K562 (cell line): ENCODE results near the gene ELK4. TPM values are rescaled to one million over a fixed set of nuclear protein-coding genes. Genes with fewer than 3 reads are reported as not detected.
A peak's percentile ranks its signal among the peaks of the same experiment; 100 is the strongest.

ENCODE experiments used
- ATAC-seq: fragments of 200-7000 bp; cut with Tn5 transposase; 3 replicates; pipeline ENCODE4 v1.9.1; 2020; ENCODE audit warnings: moderate library complexity
- BruUV-seq: library from RNA; stranded (reverse); fragments of 400-500 nt; replicated peaks from 2 replicates; lab custom pipeline; 2021; lab: Mats Ljungman, UMichigan
- CTCF ChIA-PET: fragments of 300-600 bp; formaldehyde crosslinking; extraction: SDS; loops from one replicate; lab custom pipeline; 2021; ENCODE audit warnings: low intra/inter-chr PET ratio; lab: Yijun Ruan, JAX
- POLR2A ChIA-PET: fragments of 300-600, 350-650 bp; sonication (Branson Sonifier 250); formaldehyde crosslinking; extraction: SDS; loops from one replicate; lab custom pipeline; 2021; ENCODE audit warnings: antibody characterized with exemption, inconsistent platforms; lab: Yijun Ruan, JAX
- DNase-seq, 4 experiments: peaks; one replicate each; pipeline versions ENCODE4 v3.0.0 to v3.0.0-alpha.2; 2011 to 2018; ENCODE audit warnings: low spot score in 3 of 4, mixed read lengths in 3 of 4; ENCODE audit errors: extremely low read depth in 1 of 4
- FAIRE-seq: peaks from 2 replicates; lab custom pipeline; 2011; peaks lifted over from hg19 to GRCh38; lab: Jason Lieb, UNC
- H2AFZ ChIP-seq: 2 replicates; pipeline ENCODE4 v1.6.0; 2011; ENCODE audit warnings: low read depth, low read length, control low read depth, inconsistent platforms
- H3K27ac ChIP-seq: fragments of 200-600 bp; 3 replicates; pipeline ENCODE4 v1.8.0; 2011; ENCODE audit warnings: low read depth, mild to moderate bottlenecking, control low read depth, inconsistent platforms, low read length, moderate library complexity, mixed read lengths; ENCODE audit errors: extremely low read depth
- H3K27me3 ChIP-seq, 2 experiments: fragments of 300-600 bp in 1 of 2; 2 replicates in 1 of 2; 3 replicates in 1 of 2; pipeline versions ENCODE4 v1.6.0 to v1.8.0; 2011; ENCODE audit warnings: inconsistent platforms in 2 of 2, low read length in 2 of 2, mild to moderate bottlenecking in 1 of 2, mixed read lengths in 1 of 2, moderate library complexity in 1 of 2; ENCODE audit not compliant: control insufficient read depth in 2 of 2, insufficient read depth in 2 of 2
- H3K36me3 ChIP-seq: fragments of 300-600 bp; 3 replicates; pipeline ENCODE4 v1.8.0; 2011; ENCODE audit warnings: mild to moderate bottlenecking, low read length, inconsistent platforms; ENCODE audit not compliant: control insufficient read depth, insufficient read depth
- H3K4me1 ChIP-seq, 2 experiments: fragments of 200-600 bp in 1 of 2; replicated peaks in 1 of 2; 2 replicates in 1 of 2; 3 replicates in 1 of 2; pipeline versions ENCODE4 v1.5.1 to v1.8.0; 2011; ENCODE audit warnings: inconsistent platforms in 2 of 2, low read length in 2 of 2, mild to moderate bottlenecking in 1 of 2, mixed read lengths in 1 of 2, moderate library complexity in 1 of 2; ENCODE audit not compliant: control insufficient read depth in 2 of 2, insufficient read depth in 2 of 2
- H3K4me2 ChIP-seq: 2 replicates; pipeline ENCODE4 v1.6.1; 2011; ENCODE audit warnings: low read length, control low read depth, inconsistent platforms, mixed read lengths; ENCODE audit not compliant: insufficient read depth
- H3K4me3 ChIP-seq: fragments of 200-600 bp; sonication (generic), shearing (Covaris generic); 2 replicates; pipeline ENCODE4 v1.5.1; 2016; ENCODE audit warnings: control low read depth, inconsistent platforms
- H3K79me2 ChIP-seq: fragments of 200-600 bp; 3 replicates; pipeline ENCODE4 v1.8.0; 2011; ENCODE audit warnings: low read length, inconsistent platforms; ENCODE audit not compliant: control insufficient read depth, insufficient read depth
- H3K9ac ChIP-seq, 2 experiments: 2 replicates each; pipeline versions ENCODE4 v1.6.0 to v1.6.1; 2011; ENCODE audit warnings: low read depth in 2 of 2, low read length in 2 of 2, control low read depth in 1 of 2, inconsistent platforms in 1 of 2, mild to moderate bottlenecking in 1 of 2, mixed read lengths in 1 of 2; ENCODE audit not compliant: insufficient read depth in 1 of 2
- H3K9me1 ChIP-seq: one replicate; pipeline ENCODE4 v1.6.0; 2011; ENCODE audit warnings: inconsistent platforms, mild to moderate bottlenecking, low read length, moderate library complexity; ENCODE audit not compliant: control insufficient read depth, insufficient read depth
- H3K9me3 ChIP-seq: replicated peaks from 2 replicates; pipeline ENCODE4 v1.5.1; 2011; ENCODE audit warnings: low read depth, low read length, inconsistent platforms; ENCODE audit not compliant: control insufficient read depth, insufficient read depth
- H4K20me1 ChIP-seq: replicated peaks from 2 replicates; pipeline ENCODE4 v1.6.1; 2011; ENCODE audit warnings: low read length, inconsistent platforms, mixed read lengths; ENCODE audit not compliant: control insufficient read depth, insufficient read depth
- BCOR ChIP-seq: fragments of 450-650 bp; IDR thresholded peaks from 2 replicates; pipeline ENCODE4 v1.6.1; 2016
- CEBPB ChIP-seq: fragments of 450-650 bp; IDR thresholded peaks from 2 replicates; pipeline ENCODE4 v1.6.1; 2016; ENCODE audit warnings: missing genetic modification characterization, missing compliant biosample characterization
- ERF ChIP-seq: fragments of 450-650 bp; formaldehyde crosslinking; IDR thresholded peaks from 2 replicates; pipeline ENCODE4 v1.4.0; 2020; ENCODE audit warnings: mild to moderate bottlenecking, mixed read lengths
- GTF3C2 ChIP-seq: IDR thresholded peaks from 3 replicates; pipeline ENCODE4 v1.6.1; 2011; ENCODE audit warnings: borderline replicate concordance, mild to moderate bottlenecking, moderate library complexity; ENCODE audit not compliant: insufficient read length; ENCODE audit errors: extremely low read depth
- HINFP ChIP-seq: fragments of 450-650 bp; conservative IDR thresholded peaks from 2 replicates; pipeline ENCODE4 v1.6.1; 2016; ENCODE audit warnings: missing genetic modification characterization, low read depth, mild to moderate bottlenecking, control low read depth, missing compliant biosample characterization
- KDM1A ChIP-seq, 2 experiments: fragments of 450-650 bp; IDR thresholded peaks; 2 replicates each; pipeline ENCODE4 v1.6.1; 2016; ENCODE audit warnings: mild to moderate bottlenecking in 2 of 2
- MCM7 ChIP-seq, 2 experiments: fragments of 450-650 bp; IDR thresholded peaks; 2 replicates each; pipeline ENCODE4 v1.6.1; 2016 to 2018
- MEIS2 ChIP-seq: fragments of 450-650 bp; IDR thresholded peaks from 2 replicates; pipeline ENCODE4 v1.6.1; 2014; ENCODE audit warnings: mild to moderate bottlenecking; ENCODE audit not compliant: partially characterized antibody
- MTA2 ChIP-seq: fragments of 450-650 bp; IDR thresholded peaks from 2 replicates; pipeline ENCODE4 v1.6.1; 2016; ENCODE audit warnings: low read depth
- NFIC ChIP-seq: fragments of 450-650 bp; IDR thresholded peaks from 2 replicates; pipeline ENCODE4 v1.6.1; 2017; ENCODE audit warnings: mild to moderate bottlenecking, inconsistent platforms
- RBBP5 ChIP-seq: fragments of 200-600 bp; sonication (generic); IDR thresholded peaks from 2 replicates; pipeline ENCODE4 v1.6.1; 2012; ENCODE audit warnings: borderline replicate concordance, mild to moderate bottlenecking, low read length, control low read depth, inconsistent platforms; ENCODE audit not compliant: insufficient read depth, poor library complexity, severe bottlenecking
- RCOR1 ChIP-seq, 2 experiments: IDR thresholded peaks; 2 replicates each; pipeline ENCODE4 v1.6.1; 2012; ENCODE audit warnings: low read depth in 2 of 2, low read length in 2 of 2, borderline replicate concordance in 1 of 2, improper control_type of control experiment in 1 of 2
- ZNF239 ChIP-seq: fragments of 250-450 bp; sonication (Bioruptor Pico); IDR thresholded peaks from 2 replicates; pipeline ENCODE4 v1.4.0; 2020; ENCODE audit warnings: mild to moderate bottlenecking
- ZNF316 ChIP-seq: fragments of 450-650 bp; IDR thresholded peaks from 2 replicates; pipeline ENCODE4 v1.6.1; 2016
- ZNF395 ChIP-seq: fragments of 200-800 bp; sonication (Bioruptor generic); IDR thresholded peaks from 2 replicates; pipeline ENCODE4 v1.6.1; 2017; ENCODE audit warnings: missing genetic modification characterization, missing compliant biosample characterization
- ZNF444 ChIP-seq: fragments of 250-450 bp; sonication (Bioruptor Pico); IDR thresholded peaks from 2 replicates; pipeline ENCODE4 v1.4.0; 2020; ENCODE audit warnings: mild to moderate bottlenecking, moderate library complexity
- ZNF57 ChIP-seq: fragments of 450-650 bp; formaldehyde crosslinking; IDR thresholded peaks from 2 replicates; pipeline ENCODE4 v1.4.0; 2020; ENCODE audit warnings: mild to moderate bottlenecking, moderate library complexity
- ZNF75A ChIP-seq: fragments of 450-650 bp; formaldehyde crosslinking; IDR thresholded peaks from 2 replicates; pipeline ENCODE4 v1.4.0; 2020; ENCODE audit warnings: mild to moderate bottlenecking
- WGBS: fragments of 100-300 bp; shearing (Covaris generic); methylation state at CpG from one replicate; pipeline ENCODE4 v1.1.6; 2016; ENCODE audit warnings: low coverage, mixed read lengths; ENCODE audit not compliant: insufficient coverage; ENCODE audit errors: missing lambda C conversion rate; 5-methylcytosine and 5-hydroxymethylcytosine counted together
- in situ Hi-C: fragments of 300-500 bp; cut with MboI; formaldehyde crosslinking; loops from 4 replicates; pipeline ENCODE4 v1.15.0; 2018; ENCODE audit warnings: inconsistent platforms, mixed read lengths
- intact Hi-C: fragments of 100-400 bp; cut with micrococcal nuclease; formaldehyde crosslinking; loops from 2 replicates; pipeline ENCODE4 v1.14.2; 2022
- polyA plus RNA-seq, 8 experiments: library from polyadenylated mRNA; depleted of rRNA in 4 of 8; stranded (reverse) in 5 of 8; unstranded in 3 of 8; fragments of >200 nt; fragmentation: Nextera tagmentation in 2 of 8; fragmentation: Illumina TruSeq in 1 of 8; extraction: Ambion mirVana in 2 of 8; extraction: Trizol in 1 of 8; gene quantifications; 2 replicates each; pipeline versions ENCODE4 v1.2.1 to v1.2.3, GENCODE V29; 2011 to 2014; ENCODE audit warnings: inconsistent platforms in 1 of 8, missing spikeins in 1 of 8
- total RNA-seq, 7 experiments: library from RNA; depleted of rRNA in 6 of 7; stranded (reverse); fragments of >200 nt in 6 of 7; fragmentation: Illumina TruSeq in 2 of 7; extraction: Trizol in 2 of 7; gene quantifications; 2 replicates each; pipeline versions ENCODE4 v1.2.1 to v1.2.3, GENCODE V29; 2011 to 2021; ENCODE audit warnings: low replicate concordance in 1 of 7

The ELK4 gene
- total and polyA plus RNA-seq, 9 of the 15 experiments (the other 6 are each of a cell fraction or from before 2014, with no cell fraction given) = 2.0 to 21.7 (median 9.2) TPM

- WGBS = 36% methylated on average over 3 of the region's 3 CpGs
- no peaks in the 10 kb centered on the region for H3K27me3 ChIP-seq
- peak overlapping the region in 1 of 2 experiments; percentile 72; a peak in 2 of 4 replicates for H3K9ac ChIP-seq
- BruUV-seq = no TSS peak
- CTCF ChIA-PET = interaction anchor here (1.1 to 3.6 kb wide), 3 partner anchors 42 to 345 kb away, joined by 3 to 44 read pairs (median 6); no protein-coding TSS in a partner anchor
- no peaks in the 10 kb centered on the region for H3K9me3 ChIP-seq
- peak overlapping the region; percentile 95 for H2AFZ ChIP-seq
- DNase-seq (peak in 1 of 4 experiments; percentile 15), FAIRE-seq (no peak), ATAC-seq (no peak)
- intact Hi-C loops = loop anchor here (1.0 to 2.0 kb wide), 2 partner anchors 24 to 40 kb away; no protein-coding TSS in a partner anchor
- peaks cover 11% of the 10 kb centered on the region; the same call in 2 of the 3 replicates for H3K36me3 ChIP-seq
- H4K20me1 ChIP-seq = no peaks in the 10 kb centered on the region
- peaks cover 41% of the 10 kb centered on the region for H3K79me2 ChIP-seq
- in situ Hi-C loops = no loop called here
- POLR2A ChIA-PET = interaction anchor here (0.6 to 2.9 kb wide), 20 partner anchors 9 to 372 kb away, joined by 3 to 22 read pairs (median 5); no protein-coding TSS in a partner anchor
- peak overlapping the region; percentile 62 for H3K4me3 ChIP-seq
- peak overlapping the region; percentile 89 for H3K4me2 ChIP-seq
- H3K27ac ChIP-seq = peak overlapping the region; percentile 93; the same call in 2 of the 3 replicates
- no peaks in the 10 kb centered on the region for H3K9me1 ChIP-seq
- peaks cover 15 to 17% of the 10 kb centered on the region in 2 experiments for H3K4me1 ChIP-seq
- no peak for TF ChIP-seq ZNF239 (CRISPR knock-in tag)
- 0 out of 4 replicates have a peak, but pooled peaks of 1 of the 2 experiments have one; percentile 64 for TF ChIP-seq RCOR1 (IDR thresholded peaks at IDR 0.05; ENCODE audit: borderline replicate concordance in 1 of 2, low read depth in 2 of 2, low read length in 2 of 2)
- TF ChIP-seq ZNF57 (CRISPR knock-in tag) = no peak
- no peak for TF ChIP-seq RBBP5
- no peak for TF ChIP-seq ZNF316
- TF ChIP-seq ZNF395 = 0 out of 2 replicates have a peak, but pooled peaks have one; percentile 1
- TF ChIP-seq KDM1A (IDR thresholded peaks at IDR 0.05) = peak; percentile 61 to 80
- no peak for TF ChIP-seq ERF
- TF ChIP-seq ZNF75A = no peak
- no peak for TF ChIP-seq HINFP (tag)
- no peak for TF ChIP-seq MEIS2
- no peak for TF ChIP-seq MCM7 (IDR thresholded peaks at IDR 0.05)
- TF ChIP-seq CEBPB (tag) = no peak
- TF ChIP-seq BCOR = peak; percentile 94
- no peak for TF ChIP-seq NFIC
- no peak for TF ChIP-seq MTA2
- TF ChIP-seq GTF3C2 = no peak
- TF ChIP-seq ZNF444 = no peak
Observed at GRCh38 chr1:205632669-205633169, 908 bp upstream of the ELK4 start.
